GM18951 (cell line): ENCODE measurements around the gene ZBTB45.
"Not testable (repeated sequence)": the region's sequence is repeated elsewhere in the genome, so short reads cannot be mapped to it uniquely, and the experiment has no call there.

Experiments
- POLR2A ChIP-seq: IDR thresholded peaks from 4 replicates; pipeline ENCODE4 v1.6.1; 2011; ENCODE audit warnings: mild to moderate bottlenecking; ENCODE audit not compliant: insufficient read length, insufficient read depth; ENCODE audit errors: extremely low read depth
- in situ Hi-C: fragments of 300-500 bp; cut with MboI; formaldehyde crosslinking; loops from one replicate; pipeline ENCODE4 v1.12.0; 2022; ENCODE audit warnings: low sequenced_read_pairs, mixed read lengths, inconsistent platforms; ENCODE audit not compliant: unreplicated experiment

The ZBTB45 gene

DNA sequence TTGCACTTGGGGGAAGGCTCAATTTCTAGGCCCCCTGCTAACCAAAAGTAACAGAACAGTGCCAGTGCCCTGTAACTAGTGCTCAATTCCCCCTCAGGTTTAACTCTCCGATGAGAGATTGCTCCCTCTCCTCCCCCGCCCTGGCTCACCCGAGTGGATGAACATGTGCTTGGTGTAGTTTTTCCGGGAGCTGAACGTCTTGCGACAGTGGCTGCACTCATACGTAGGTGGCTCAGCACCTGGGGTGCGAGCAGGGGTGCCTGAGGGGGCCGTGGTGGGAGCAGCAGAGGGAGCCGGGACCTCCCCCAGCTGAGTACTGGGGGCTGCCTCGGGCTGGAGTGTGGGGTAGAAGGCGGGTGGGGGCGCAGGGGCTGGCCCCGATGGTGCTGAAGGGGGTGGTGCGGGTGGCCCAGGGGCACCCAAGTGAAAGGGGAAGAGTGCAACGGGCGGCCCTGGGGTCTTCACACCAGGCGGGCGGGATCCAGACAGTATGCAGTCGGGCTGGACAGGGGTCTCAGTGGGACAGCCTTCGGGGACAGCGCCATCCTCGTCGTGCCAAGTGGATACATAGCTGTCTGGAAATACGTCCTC lies 3.3 kb downstream of the ZBTB45 start:
- in situ Hi-C loops = no loop called here
- TF ChIP-seq POLR2A = no peak

DNA sequence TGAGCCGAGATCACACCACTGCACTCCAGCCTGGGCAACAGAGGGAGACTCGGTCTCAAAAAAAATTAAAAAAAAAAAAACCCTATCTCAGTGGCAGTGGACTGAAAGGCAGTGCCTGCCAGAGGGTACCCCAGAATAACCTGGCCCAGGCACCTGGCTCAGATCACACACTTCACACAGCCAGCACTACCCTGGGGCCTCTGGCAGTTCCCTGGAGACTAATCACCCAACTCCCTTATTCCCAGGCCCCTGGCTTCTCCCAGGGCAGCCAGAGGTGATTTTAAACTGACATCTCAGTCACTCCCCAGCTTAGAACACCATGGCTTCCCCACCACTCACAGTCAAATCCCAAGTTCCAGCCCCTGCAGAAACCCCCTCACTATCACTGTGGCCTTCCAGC lies 4.4 kb downstream of the ZBTB45 start:
- no peak for TF ChIP-seq POLR2A
- in situ Hi-C loops = no loop called here

- in situ Hi-C loops = no loop called here
- no peak for TF ChIP-seq POLR2A
These were observed 5.0 kb downstream of the ZBTB45 start for GRCh38 chr19:58514564-58515022.

DNA sequence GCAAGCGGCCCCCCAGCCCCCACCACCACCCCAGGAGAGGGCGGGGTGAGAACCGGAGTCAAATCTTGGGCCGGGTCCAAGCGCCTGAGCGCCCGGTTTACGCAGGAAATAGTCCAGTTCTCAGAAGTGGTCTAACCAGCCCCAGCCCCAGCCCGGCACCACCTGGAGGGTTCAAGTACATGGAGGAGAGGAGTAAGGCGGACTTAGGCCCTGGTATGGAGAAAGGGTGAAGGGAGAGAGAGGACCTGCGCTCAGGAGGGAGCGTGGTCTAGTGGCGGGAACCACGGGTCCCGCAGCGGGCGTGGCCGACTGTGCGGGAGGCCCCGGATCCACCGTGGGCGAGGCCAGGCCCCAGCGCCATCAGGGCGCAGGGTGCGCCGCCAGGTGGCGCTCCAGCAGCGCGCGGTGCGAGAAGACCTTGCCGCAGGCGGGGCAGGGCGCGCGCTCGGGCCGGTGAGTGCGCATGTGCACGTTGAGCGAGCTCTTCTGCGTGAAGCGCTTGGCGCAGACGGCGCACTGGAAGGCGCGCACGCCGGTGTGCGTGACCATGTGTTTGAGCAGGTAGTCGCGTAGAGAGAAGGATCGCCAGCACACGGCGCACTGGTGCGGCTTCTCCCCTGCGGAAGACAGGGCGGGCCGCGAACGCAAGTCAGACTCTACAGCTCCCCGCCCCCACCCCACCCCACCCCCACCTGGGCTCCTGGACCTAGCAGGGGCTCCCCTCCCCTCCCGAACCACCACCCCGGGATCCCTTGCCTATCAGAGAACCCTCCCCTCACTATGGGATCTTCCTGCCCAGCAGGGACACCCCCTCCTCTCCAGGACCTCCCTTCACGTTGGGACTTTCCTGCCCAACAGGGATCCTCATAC lies 5.7 kb downstream of the ZBTB45 start:
- in situ Hi-C loops = no loop called here
- TF ChIP-seq POLR2A = peak; percentile 79

DNA sequence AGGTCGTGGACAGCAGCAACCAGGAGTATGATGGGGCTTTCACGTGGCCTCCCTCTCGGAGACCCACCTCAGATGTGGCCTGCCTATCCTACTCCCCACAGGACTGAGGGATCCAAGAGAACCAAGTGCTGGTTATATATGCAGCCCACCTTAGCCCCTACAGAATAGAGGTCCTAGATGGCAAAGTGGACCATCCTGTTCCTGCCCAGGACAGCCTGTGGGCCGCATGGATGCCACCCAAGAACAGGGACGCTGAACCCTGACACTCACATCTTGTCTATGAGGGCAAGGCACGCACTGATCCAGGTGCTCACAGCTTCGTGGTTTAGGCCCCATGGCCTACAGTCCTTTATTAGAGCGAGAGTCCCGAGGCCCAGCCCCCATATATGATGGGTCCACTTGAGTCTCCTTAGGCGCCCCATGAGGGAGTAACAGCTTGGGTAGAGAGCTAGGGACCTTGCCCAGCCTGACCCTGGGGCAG lies 6.4 kb downstream of the ZBTB45 start:
- in situ Hi-C loops = no loop called here

GRCh38 chr19:58511353-58512208 lies 8.0 kb downstream of the ZBTB45 start, which contains the start of gene SLC27A5:
SLC27A5 (minus strand) TSS chr19:58511992; CDS start chr19:58511955, 37 bp downstream.
- in situ Hi-C loops = no loop called here

More for the DNA sequence above, 6.4 kb downstream of the ZBTB45 start:
- peak; percentile 21 for TF ChIP-seq POLR2A

GRCh38 chr19:58510084-58510862 lies 9.3 kb downstream of the ZBTB45 start:
- TF ChIP-seq POLR2A = no peak
- in situ Hi-C loops = no loop called here

More at GRCh38 chr19:58511353-58512208, 8.0 kb downstream of the ZBTB45 start, which contains the start of gene SLC27A5:
- TF ChIP-seq POLR2A = no peak

DNA sequence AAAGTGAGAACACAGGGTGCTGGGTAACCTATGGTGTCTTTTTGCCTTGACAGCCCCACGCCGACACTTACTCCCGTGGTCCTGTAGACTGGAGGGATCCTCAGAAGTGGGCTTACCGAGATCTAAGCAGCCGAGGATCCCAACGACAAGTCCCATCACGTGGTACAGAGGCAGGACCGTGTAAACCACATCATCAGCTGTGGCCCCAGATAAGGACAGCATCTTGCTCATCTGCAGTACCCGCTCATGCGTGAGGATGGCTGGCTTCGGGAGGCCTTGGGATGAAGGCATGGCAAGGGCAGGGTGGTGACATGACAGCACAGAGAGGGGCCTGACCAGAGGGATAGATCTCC lies 9.9 kb downstream of the ZBTB45 start:
- TF ChIP-seq POLR2A = no peak
- in situ Hi-C loops = no loop called here

- in situ Hi-C loops = not testable (repeated sequence)
These were observed 11.9 kb downstream of the ZBTB45 start for GRCh38 chr19:58507602-58508223.

- no peak for TF ChIP-seq POLR2A
- in situ Hi-C loops = no loop called here
These were observed 19.4 kb downstream of the ZBTB45 start for GRCh38 chr19:58500242-58500641.

DNA sequence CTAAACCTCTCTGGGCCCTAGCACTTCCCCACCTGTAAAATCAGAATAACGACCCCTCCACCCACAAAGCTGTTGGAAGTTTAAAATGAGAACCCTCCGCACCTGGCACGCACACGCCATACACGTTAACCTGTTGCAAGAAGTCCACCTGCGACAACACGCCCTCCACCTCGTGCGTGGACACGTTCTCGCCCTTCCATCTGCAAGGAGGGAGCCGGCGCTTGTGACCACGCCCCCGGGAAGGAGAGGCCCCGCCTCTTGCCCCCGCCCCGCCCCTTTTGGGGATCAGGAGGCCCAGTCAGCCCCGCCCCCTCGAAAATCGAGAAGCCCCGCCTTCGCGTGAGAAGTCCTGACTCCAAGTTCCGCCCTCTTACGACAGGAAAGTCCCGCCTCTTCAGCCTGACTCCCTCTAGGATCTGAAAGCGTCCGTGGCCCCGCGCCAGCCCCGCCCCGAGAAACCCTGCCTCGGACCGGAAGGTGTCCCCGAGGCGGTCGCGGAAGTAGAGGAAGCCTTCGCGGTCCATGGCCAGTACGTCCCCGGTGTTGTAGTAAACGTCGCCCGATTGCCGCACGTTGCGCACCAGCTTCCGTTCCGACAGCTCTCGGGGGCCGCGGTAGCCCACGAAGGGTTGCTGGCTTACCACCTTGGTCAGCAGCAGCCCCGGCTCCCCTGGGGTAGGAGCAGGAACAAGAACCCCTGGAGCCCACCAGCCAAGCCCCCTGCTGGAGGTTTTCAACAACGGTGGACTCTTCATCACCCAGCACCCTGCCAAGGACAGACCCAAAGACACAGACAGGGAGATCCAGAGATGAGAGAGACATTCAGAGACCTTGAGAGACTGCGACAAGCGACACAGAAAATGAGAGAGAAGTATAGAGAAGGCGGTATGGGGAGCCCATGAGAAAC lies 20.3 kb downstream of the ZBTB45 start:
- in situ Hi-C loops = no loop called here
- TF ChIP-seq POLR2A = peak; percentile 70
